ENCODE measurements around the gene GRIK3.

Gene GRIK3

DNA sequence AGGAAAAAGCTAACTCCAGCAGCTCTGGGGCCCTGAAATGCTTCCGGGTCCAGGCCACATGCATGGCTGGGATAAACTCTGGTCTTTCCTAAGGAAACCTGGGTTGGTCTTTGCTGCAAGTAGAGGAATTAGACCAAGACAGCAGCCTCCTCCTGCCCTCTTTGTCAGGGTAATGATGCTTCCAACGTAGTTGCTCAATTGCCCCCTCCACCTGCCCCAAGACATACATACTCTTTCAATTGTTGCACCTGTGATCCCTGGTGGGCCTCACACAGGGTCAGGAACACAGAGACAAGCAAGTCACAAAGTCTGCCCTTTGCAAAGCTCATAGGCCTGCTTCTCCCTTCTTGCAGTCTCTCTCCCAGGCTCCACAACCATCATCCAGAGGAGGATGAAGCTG lies 41.9 kb upstream of the GRIK3 start:
- H4K5ac ChIP-seq (ENCODE audit: low read length) = no peak overlapping the region
- H2BK120ac ChIP-seq (ENCODE audit: low read depth, low read length) = no peak overlapping the region
- H3K79me1 ChIP-seq (ENCODE audit: low read length) = no peaks in the 10 kb centered on the region
- no peak overlapping the region for H3K4me3 ChIP-seq (ENCODE audit: low read length)
- no peak overlapping the region for H3K9ac ChIP-seq (ENCODE audit: low read length)
- DNase-seq = no peak
- H3K27me3 ChIP-seq (ENCODE audit: insufficient read depth, low read length, poor library complexity) = no peaks in the 10 kb centered on the region
- no peak overlapping the region for H3K18ac ChIP-seq (ENCODE audit: low read length)
- no peaks in the 10 kb centered on the region for H3K79me2 ChIP-seq (ENCODE audit: control insufficient read depth, insufficient read depth, low read length)
- no peak overlapping the region for H3K23ac ChIP-seq (ENCODE audit: low read length)
- no peak overlapping the region for H3K4ac ChIP-seq (ENCODE audit: low read depth, low read length)
- no peak overlapping the region for H3K56ac ChIP-seq (ENCODE audit: low read length)
- H2BK5ac ChIP-seq (ENCODE audit: low read length) = no peak overlapping the region
- H4K8ac ChIP-seq (ENCODE audit: low read depth, low read length) = no peak overlapping the region
- no peak overlapping the region for H3K27ac ChIP-seq (ENCODE audit: low read depth, low read length)
- no peaks in the 10 kb centered on the region for H3K4me1 ChIP-seq (ENCODE audit: control insufficient read depth, low read depth, low read length)
- H3K4me2 ChIP-seq (ENCODE audit: low read length) = no peak overlapping the region
- no peak overlapping the region for H2AK5ac ChIP-seq (ENCODE audit: low read length)
- H3K36me3 ChIP-seq (ENCODE audit: control insufficient read depth, insufficient read depth, low read length) = no peaks in the 10 kb centered on the region
- no CpG with 5 or more reads among the region's 2 CpGs for WGBS (ENCODE audit: extremely low coverage, insufficient coverage, low lambda C conversion rate)
- no peak overlapping the region for H2BK15ac ChIP-seq (replicated peaks; ENCODE audit: low read depth)

DNA sequence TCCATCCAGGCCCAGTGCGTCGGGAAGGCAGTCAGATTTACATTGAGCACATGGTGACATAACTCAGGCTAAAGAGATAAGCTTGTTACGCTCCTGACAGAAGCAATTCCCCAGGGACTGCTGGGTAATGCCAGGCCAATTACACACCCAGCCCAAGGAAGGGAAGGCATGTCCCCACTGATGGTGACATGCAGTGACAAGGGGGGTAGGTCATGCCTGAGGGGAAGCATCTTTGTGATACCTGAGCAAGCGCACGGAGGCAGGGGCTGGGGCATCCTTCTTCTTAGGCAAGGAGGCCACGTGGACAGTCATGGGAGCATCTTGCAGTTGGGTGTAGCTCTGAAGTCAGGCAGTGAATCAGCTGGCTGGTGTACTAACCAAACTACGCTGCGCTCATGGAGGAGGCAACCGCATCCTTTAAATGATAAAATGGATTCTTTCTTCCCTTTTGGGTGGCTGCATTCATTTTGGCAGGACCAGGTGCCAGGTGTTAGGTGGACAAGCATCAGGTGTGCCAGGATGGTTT lies 39.6 kb upstream of the GRIK3 start:
- Histone ChIP-seq H3K4me3 (ENCODE audit: low read length) (no peak overlapping the region), H4K5ac (ENCODE audit: low read length) (no peak overlapping the region), H3K4ac (ENCODE audit: low read depth, low read length) (no peak overlapping the region), H3K23ac (ENCODE audit: low read length) (no peak overlapping the region), H3K9ac (ENCODE audit: low read length) (no peak overlapping the region), H3K79me1 (ENCODE audit: low read length) (no peaks in the 10 kb centered on the region), H3K4me1 (ENCODE audit: control insufficient read depth, low read depth, low read length) (no peaks in the 10 kb centered on the region), H3K56ac (ENCODE audit: low read length) (no peak overlapping the region), H3K4me2 (ENCODE audit: low read length) (no peak overlapping the region), H2AK5ac (ENCODE audit: low read length) (no peak overlapping the region), H3K27me3 (ENCODE audit: insufficient read depth, low read length, poor library complexity) (no peaks in the 10 kb centered on the region), H3K79me2 (ENCODE audit: control insufficient read depth, insufficient read depth, low read length) (no peaks in the 10 kb centered on the region), H3K36me3 (ENCODE audit: control insufficient read depth, insufficient read depth, low read length) (no peaks in the 10 kb centered on the region), H3K18ac (ENCODE audit: low read length) (no peak overlapping the region), H4K8ac (ENCODE audit: low read depth, low read length) (no peak overlapping the region), H2BK15ac (replicated peaks; ENCODE audit: low read depth) (no peak overlapping the region), H3K27ac (ENCODE audit: low read depth, low read length) (no peak overlapping the region), H2BK5ac (ENCODE audit: low read length) (no peak overlapping the region), H2BK120ac (ENCODE audit: low read depth, low read length) (no peak overlapping the region)
- DNase-seq = peak; percentile 17
- WGBS (ENCODE audit: extremely low coverage, insufficient coverage, low lambda C conversion rate) = no CpG with 5 or more reads among the region's 9 CpGs

DNA sequence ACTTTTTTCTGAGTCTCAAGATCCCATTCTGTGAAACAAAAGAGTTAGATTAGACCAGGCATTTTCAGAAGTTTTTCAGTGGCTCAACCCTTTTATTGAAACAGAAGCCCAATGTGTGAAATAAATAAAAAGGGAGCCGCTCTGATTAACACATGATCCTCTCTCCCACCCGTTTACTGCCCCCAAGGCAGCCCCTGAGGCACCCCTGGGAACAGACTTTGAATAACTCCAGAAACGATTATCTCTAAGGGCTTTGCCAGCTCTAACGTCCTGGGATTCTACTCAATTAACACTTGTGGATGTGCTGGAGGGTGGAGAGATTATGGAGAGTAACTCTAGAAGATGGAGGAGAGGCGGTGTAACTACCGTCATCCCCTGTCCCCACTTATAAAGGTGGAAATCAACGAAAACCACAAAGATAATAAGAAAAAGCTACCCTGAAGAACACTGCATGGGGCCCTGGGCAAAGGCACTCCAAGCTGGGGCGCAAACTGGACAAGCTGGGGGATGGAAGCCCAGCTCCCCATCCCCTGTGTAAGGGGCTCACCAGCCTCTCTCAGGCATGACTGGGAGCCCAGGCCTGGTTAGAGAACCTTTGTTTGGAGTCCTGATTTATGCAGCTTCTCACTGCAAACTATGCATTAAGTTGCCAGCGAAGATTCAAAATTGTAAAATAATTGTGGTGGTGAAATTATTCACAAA lies 39.0 kb upstream of the GRIK3 start:
- H3K36me3 ChIP-seq (ENCODE audit: control insufficient read depth, insufficient read depth, low read length) = no peaks in the 10 kb centered on the region
- H2BK120ac ChIP-seq (ENCODE audit: low read depth, low read length) = no peak overlapping the region
- H3K23ac ChIP-seq (ENCODE audit: low read length) = no peak overlapping the region
- H3K4ac ChIP-seq (ENCODE audit: low read depth, low read length) = no peak overlapping the region
- H4K8ac ChIP-seq (ENCODE audit: low read depth, low read length) = no peak overlapping the region
- no peak overlapping the region for H3K27ac ChIP-seq (ENCODE audit: low read depth, low read length)
- no peak overlapping the region for H2BK15ac ChIP-seq (replicated peaks; ENCODE audit: low read depth)
- no peak overlapping the region for H3K4me2 ChIP-seq (ENCODE audit: low read length)
- no peaks in the 10 kb centered on the region for H3K79me1 ChIP-seq (ENCODE audit: low read length)
- no peak overlapping the region for H3K56ac ChIP-seq (ENCODE audit: low read length)
- H3K27me3 ChIP-seq (ENCODE audit: insufficient read depth, low read length, poor library complexity) = no peaks in the 10 kb centered on the region
- no CpG with 5 or more reads among the region's 9 CpGs for WGBS (ENCODE audit: extremely low coverage, insufficient coverage, low lambda C conversion rate)
- H2BK5ac ChIP-seq (ENCODE audit: low read length) = no peak overlapping the region
- no peaks in the 10 kb centered on the region for H3K79me2 ChIP-seq (ENCODE audit: control insufficient read depth, insufficient read depth, low read length)
- no peak overlapping the region for H2AK5ac ChIP-seq (ENCODE audit: low read length)
- no peak overlapping the region for H3K9ac ChIP-seq (ENCODE audit: low read length)
- no peak overlapping the region for H3K18ac ChIP-seq (ENCODE audit: low read length)
- peak; percentile 11 for DNase-seq
- no peak overlapping the region for H4K5ac ChIP-seq (ENCODE audit: low read length)
- H3K4me1 ChIP-seq (ENCODE audit: control insufficient read depth, low read depth, low read length) = no peaks in the 10 kb centered on the region
- no peak overlapping the region for H3K4me3 ChIP-seq (ENCODE audit: low read length)

DNA sequence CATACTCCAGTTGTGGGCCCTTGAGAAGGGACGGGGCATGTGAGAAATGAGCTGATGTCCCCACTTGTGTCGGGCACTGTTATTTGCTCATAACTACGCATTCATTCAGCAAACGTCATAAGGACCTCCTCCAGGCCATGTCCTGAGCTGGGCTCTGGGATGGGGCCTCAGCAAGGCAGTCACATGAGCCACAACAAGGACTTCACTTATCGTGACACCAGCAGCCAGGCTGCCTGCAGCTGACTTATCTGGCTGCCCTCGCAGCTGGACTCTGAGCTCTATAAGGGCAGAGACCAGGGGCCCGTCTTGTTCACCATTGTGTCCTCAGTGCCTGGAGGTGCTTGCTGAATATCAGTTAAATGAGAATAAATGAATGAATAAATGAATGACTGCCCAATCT lies 37.5 kb upstream of the GRIK3 start:
- H3K4me2 ChIP-seq (ENCODE audit: low read length) = no peak overlapping the region
- DNase-seq = no peak
- no peak overlapping the region for H2AK5ac ChIP-seq (ENCODE audit: low read length)
- no peaks in the 10 kb centered on the region for H3K79me1 ChIP-seq (ENCODE audit: low read length)
- H3K23ac ChIP-seq (ENCODE audit: low read length) = no peak overlapping the region
- H3K4me3 ChIP-seq (ENCODE audit: low read length) = no peak overlapping the region
- H3K4me1 ChIP-seq (ENCODE audit: control insufficient read depth, low read depth, low read length) = no peaks in the 10 kb centered on the region
- no peaks in the 10 kb centered on the region for H3K79me2 ChIP-seq (ENCODE audit: control insufficient read depth, insufficient read depth, low read length)
- no peak overlapping the region for H2BK5ac ChIP-seq (ENCODE audit: low read length)
- H3K27ac ChIP-seq (ENCODE audit: low read depth, low read length) = no peak overlapping the region
- H3K36me3 ChIP-seq (ENCODE audit: control insufficient read depth, insufficient read depth, low read length) = no peaks in the 10 kb centered on the region
- H4K5ac ChIP-seq (ENCODE audit: low read length) = no peak overlapping the region
- H4K8ac ChIP-seq (ENCODE audit: low read depth, low read length) = no peak overlapping the region
- no peak overlapping the region for H2BK15ac ChIP-seq (replicated peaks; ENCODE audit: low read depth)
- H3K9ac ChIP-seq (ENCODE audit: low read length) = no peak overlapping the region
- no peak overlapping the region for H3K4ac ChIP-seq (ENCODE audit: low read depth, low read length)
- no CpG with 5 or more reads among the region's 7 CpGs for WGBS (ENCODE audit: extremely low coverage, insufficient coverage, low lambda C conversion rate)
- peak overlapping the region; percentile 7 for H3K56ac ChIP-seq (ENCODE audit: low read length)
- no peak overlapping the region for H3K18ac ChIP-seq (ENCODE audit: low read length)
- no peak overlapping the region for H2BK120ac ChIP-seq (ENCODE audit: low read depth, low read length)
- no peaks in the 10 kb centered on the region for H3K27me3 ChIP-seq (ENCODE audit: insufficient read depth, low read length, poor library complexity)

DNA sequence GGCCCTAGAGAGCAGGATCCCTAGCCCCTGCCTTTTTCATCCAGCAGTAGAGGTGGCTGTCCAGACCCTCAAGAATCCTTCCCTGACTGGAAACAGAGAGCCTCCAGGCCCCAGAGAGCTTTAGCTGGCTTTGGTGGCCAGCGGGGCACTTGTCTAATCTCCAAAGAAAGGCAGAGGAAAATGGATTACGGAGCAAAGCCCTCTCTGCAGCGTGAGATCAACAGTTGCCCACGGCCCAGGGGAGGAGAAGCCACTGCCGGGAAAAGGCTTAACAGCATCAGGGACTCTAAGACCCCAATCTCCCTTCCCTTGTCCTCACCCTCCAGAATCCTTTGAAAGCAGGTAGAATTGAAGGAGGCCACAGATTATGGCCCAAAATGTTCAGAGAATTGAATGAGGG lies 35.8 kb upstream of the GRIK3 start:
- Histone ChIP-seq H3K79me1 (ENCODE audit: low read length) (no peaks in the 10 kb centered on the region), H3K4me1 (ENCODE audit: control insufficient read depth, low read depth, low read length) (no peaks in the 10 kb centered on the region), H4K5ac (ENCODE audit: low read length) (no peak overlapping the region), H3K4ac (ENCODE audit: low read depth, low read length) (no peak overlapping the region), H3K27me3 (ENCODE audit: insufficient read depth, low read length, poor library complexity) (no peaks in the 10 kb centered on the region), H2BK15ac (replicated peaks; ENCODE audit: low read depth) (no peak overlapping the region), H3K4me2 (ENCODE audit: low read length) (no peak overlapping the region), H3K4me3 (ENCODE audit: low read length) (no peak overlapping the region), H3K36me3 (ENCODE audit: control insufficient read depth, insufficient read depth, low read length) (no peaks in the 10 kb centered on the region), H3K9ac (ENCODE audit: low read length) (no peak overlapping the region), H3K27ac (ENCODE audit: low read depth, low read length) (no peak overlapping the region), H3K56ac (ENCODE audit: low read length) (no peak overlapping the region), H4K8ac (ENCODE audit: low read depth, low read length) (no peak overlapping the region), H2BK5ac (ENCODE audit: low read length) (no peak overlapping the region), H2AK5ac (ENCODE audit: low read length) (no peak overlapping the region), H2BK120ac (ENCODE audit: low read depth, low read length) (no peak overlapping the region), H3K18ac (ENCODE audit: low read length) (no peak overlapping the region), H3K79me2 (ENCODE audit: control insufficient read depth, insufficient read depth, low read length) (no peaks in the 10 kb centered on the region), H3K23ac (ENCODE audit: low read length) (no peak overlapping the region)
- no peak for DNase-seq
- no CpG with 5 or more reads among the region's 5 CpGs for WGBS (ENCODE audit: extremely low coverage, insufficient coverage, low lambda C conversion rate)

DNA sequence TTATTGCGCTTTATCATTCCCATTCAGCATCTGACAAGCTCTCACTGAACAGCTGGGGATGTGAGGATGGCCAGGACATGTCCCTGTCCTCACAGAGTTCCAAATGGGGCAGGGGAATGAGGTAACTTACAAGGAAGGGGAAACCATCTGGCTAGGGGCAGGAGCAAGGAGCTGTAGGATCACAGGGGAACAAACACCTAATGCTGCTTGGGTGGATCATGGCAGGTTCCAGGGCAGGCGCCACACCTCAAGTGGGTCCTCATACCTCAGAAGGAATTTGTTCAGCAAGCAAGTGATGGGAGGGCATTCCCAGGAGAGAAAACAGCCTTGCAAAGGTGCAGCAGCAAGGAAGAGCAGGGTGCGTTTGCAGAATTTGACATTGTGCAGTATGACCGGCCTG lies 35.1 kb upstream of the GRIK3 start:
- Histone ChIP-seq H3K4me1 (ENCODE audit: control insufficient read depth, low read depth, low read length) (no peaks in the 10 kb centered on the region), H3K79me1 (ENCODE audit: low read length) (no peaks in the 10 kb centered on the region), H4K8ac (ENCODE audit: low read depth, low read length) (no peak overlapping the region), H3K9ac (ENCODE audit: low read length) (no peak overlapping the region), H3K27me3 (ENCODE audit: insufficient read depth, low read length, poor library complexity) (no peaks in the 10 kb centered on the region), H3K36me3 (ENCODE audit: control insufficient read depth, insufficient read depth, low read length) (no peaks in the 10 kb centered on the region), H3K79me2 (ENCODE audit: control insufficient read depth, insufficient read depth, low read length) (no peaks in the 10 kb centered on the region), H2BK120ac (ENCODE audit: low read depth, low read length) (no peak overlapping the region), H3K18ac (ENCODE audit: low read length) (no peak overlapping the region), H4K5ac (ENCODE audit: low read length) (no peak overlapping the region), H3K4ac (ENCODE audit: low read depth, low read length) (no peak overlapping the region), H3K23ac (ENCODE audit: low read length) (no peak overlapping the region), H3K27ac (ENCODE audit: low read depth, low read length) (no peak overlapping the region), H3K56ac (ENCODE audit: low read length) (no peak overlapping the region), H2BK15ac (replicated peaks; ENCODE audit: low read depth) (no peak overlapping the region), H3K4me3 (ENCODE audit: low read length) (no peak overlapping the region), H3K4me2 (ENCODE audit: low read length) (no peak overlapping the region), H2AK5ac (ENCODE audit: low read length) (no peak overlapping the region), H2BK5ac (ENCODE audit: low read length) (no peak overlapping the region)
- DNase-seq = no peak
- no CpG with 5 or more reads among the region's 4 CpGs for WGBS (ENCODE audit: extremely low coverage, insufficient coverage, low lambda C conversion rate)

Data from mesendoderm (in vitro differentiated cells).